Measurements from ENCODE around the gene CENPB. TPM values are rescaled to one million over a fixed set of nuclear protein-coding genes. Genes with fewer than 3 reads are reported as not detected.

The CENPB gene
- total RNA-seq, 4 donors from 2014 or later: 64.8 to 94.9 (median 80.8) TPM

- H3K4me3 ChIP-seq (replicated peaks in 1 of 3): no peak overlapping the region
- intact Hi-C loops (cut with DNase I): no loop called here
- WGBS, 2 donors: 60 to 76% methylated on average over 12 of the region's 12 CpGs
Measured at GRCh38 chr20:3813848-3814581, 27.5 kb upstream of the CENPB start.

GRCh38 chr20:3812975-3813847, 26.7 kb upstream of the CENPB start:
- DNase-seq: peak in 1 of 2 donors; percentile 48
- H3K9me3 ChIP-seq: no peaks in the 10 kb centered on the region
- H3K36me3 ChIP-seq: no peaks in the 10 kb centered on the region
- H3K4me3 ChIP-seq (replicated peaks in 1 of 3): no peak overlapping the region
- H3K27ac ChIP-seq: peak overlapping the region; percentile 87 to 98 (median 97)
- 66 to 73% methylated on average over 8 of the region's 8 CpGs for WGBS, 2 donors
- TF ChIP-seq CTCF (IDR thresholded peaks at IDR 0.05): no peak
- no peak for TF ChIP-seq POLR2A (IDR thresholded peaks at IDR 0.05)
- H3K4me1 ChIP-seq: peaks cover 33 to 44% of the 10 kb centered on the region in 2 donors
- intact Hi-C loops (cut with DNase I): no loop called here
- no peaks in the 10 kb centered on the region for H3K27me3 ChIP-seq

More at GRCh38 chr20:3813848-3814581, 27.5 kb upstream of the CENPB start:
- peaks cover 29 to 44% of the 10 kb centered on the region in 2 donors for H3K4me1 ChIP-seq
- no peaks in the 10 kb centered on the region for H3K27me3 ChIP-seq
- no peak for TF ChIP-seq POLR2A (IDR thresholded peaks at IDR 0.05)
- no peak for TF ChIP-seq CTCF (IDR thresholded peaks at IDR 0.05)
- no peaks in the 10 kb centered on the region for H3K9me3 ChIP-seq
- H3K36me3 ChIP-seq: no peaks in the 10 kb centered on the region
- peak overlapping the region; percentile 87 to 98 (median 97) for H3K27ac ChIP-seq
- peak; percentile 58 to 63 for DNase-seq

- no peaks in the 10 kb centered on the region for H3K9me3 ChIP-seq
- DNase-seq: no peak
- peak overlapping the region; percentile 87 to 98 (median 97) for H3K27ac ChIP-seq
- WGBS, 2 donors: 93 to 94% methylated on average over 9 of the region's 9 CpGs
- no peak for TF ChIP-seq CTCF (IDR thresholded peaks at IDR 0.05)
- TF ChIP-seq POLR2A (IDR thresholded peaks at IDR 0.05): no peak
- H3K36me3 ChIP-seq: no peaks in the 10 kb centered on the region
- no peaks in the 10 kb centered on the region for H3K27me3 ChIP-seq
- H3K4me1 ChIP-seq: peaks cover 43 to 52% of the 10 kb centered on the region in 2 donors
- H3K4me3 ChIP-seq (replicated peaks in 1 of 3): no peak overlapping the region
- intact Hi-C loops (cut with DNase I): no loop called here
Measured at GRCh38 chr20:3812259-3812681, 25.7 kb upstream of the CENPB start.

GRCh38 chr20:3811467-3812258, 25.1 kb upstream of the CENPB start:
- no peaks in the 10 kb centered on the region for H3K27me3 ChIP-seq
- TF ChIP-seq POLR2A (IDR thresholded peaks at IDR 0.05) (peak; percentile 0 to 76), CTCF (IDR thresholded peaks at IDR 0.05) (no peak)
- no peaks in the 10 kb centered on the region for H3K9me3 ChIP-seq
- H3K36me3 ChIP-seq: no peaks in the 10 kb centered on the region
- peak; percentile 99 for DNase-seq
- peak overlapping the region; percentile 87 to 98 (median 97) for H3K27ac ChIP-seq
- intact Hi-C loops (cut with DNase I): no loop called here
- WGBS, 2 donors: 3 to 4% methylated on average over 15 to 20 of the region's 20 CpGs
- peaks cover 49 to 58% of the 10 kb centered on the region in 2 donors for H3K4me1 ChIP-seq
- H3K4me3 ChIP-seq (replicated peaks in 1 of 3): peak overlapping the region in 1 of 3 donors; percentile 29

Measured in thyroid gland (tissue), 4 donors.